K562 (cell line): Measurements from ENCODE around the gene NOL12. TPM values are rescaled to one million over a fixed set of nuclear protein-coding genes. Genes with fewer than 3 reads are reported as not detected.
"Not testable (repeated sequence)": the region's sequence is repeated elsewhere in the genome, so short reads cannot be mapped to it uniquely, and the experiment has no call there.

Experiments
- ATAC-seq: fragments of 200-7000 bp; cut with Tn5 transposase; 3 replicates; pipeline ENCODE4 v1.9.1; 2020; ENCODE audit warnings: moderate library complexity
- BruUV-seq: library from RNA; stranded (reverse); fragments of 400-500 nt; replicated peaks from 2 replicates; lab custom pipeline; 2021; lab: Mats Ljungman, UMichigan
- CTCF ChIA-PET: fragments of 300-600 bp; formaldehyde crosslinking; extraction: SDS; loops from one replicate; lab custom pipeline; 2021; ENCODE audit warnings: low intra/inter-chr PET ratio; lab: Yijun Ruan, JAX
- POLR2A ChIA-PET: fragments of 300-600, 350-650 bp; sonication (Branson Sonifier 250); formaldehyde crosslinking; extraction: SDS; loops from one replicate; lab custom pipeline; 2021; ENCODE audit warnings: antibody characterized with exemption, inconsistent platforms; lab: Yijun Ruan, JAX
- DNase-seq, 4 experiments: peaks; one replicate each; pipeline versions ENCODE4 v3.0.0 to v3.0.0-alpha.2; 2011 to 2018; ENCODE audit warnings: low spot score in 3 of 4, mixed read lengths in 3 of 4; ENCODE audit errors: extremely low read depth in 1 of 4
- FAIRE-seq: peaks from 2 replicates; lab custom pipeline; 2011; peaks lifted over from hg19 to GRCh38; lab: Jason Lieb, UNC
- H2AFZ ChIP-seq: 2 replicates; pipeline ENCODE4 v1.6.0; 2011; ENCODE audit warnings: low read depth, low read length, control low read depth, inconsistent platforms
- H3K27ac ChIP-seq: fragments of 200-600 bp; 3 replicates; pipeline ENCODE4 v1.8.0; 2011; ENCODE audit warnings: low read depth, mild to moderate bottlenecking, control low read depth, inconsistent platforms, low read length, moderate library complexity, mixed read lengths; ENCODE audit errors: extremely low read depth
- H3K27me3 ChIP-seq, 2 experiments: fragments of 300-600 bp in 1 of 2; 2 replicates in 1 of 2; 3 replicates in 1 of 2; pipeline versions ENCODE4 v1.6.0 to v1.8.0; 2011; ENCODE audit warnings: inconsistent platforms in 2 of 2, low read length in 2 of 2, mild to moderate bottlenecking in 1 of 2, mixed read lengths in 1 of 2, moderate library complexity in 1 of 2; ENCODE audit not compliant: control insufficient read depth in 2 of 2, insufficient read depth in 2 of 2
- H3K36me3 ChIP-seq: fragments of 300-600 bp; 3 replicates; pipeline ENCODE4 v1.8.0; 2011; ENCODE audit warnings: mild to moderate bottlenecking, low read length, inconsistent platforms; ENCODE audit not compliant: control insufficient read depth, insufficient read depth
- H3K4me1 ChIP-seq, 2 experiments: fragments of 200-600 bp in 1 of 2; replicated peaks in 1 of 2; 2 replicates in 1 of 2; 3 replicates in 1 of 2; pipeline versions ENCODE4 v1.5.1 to v1.8.0; 2011; ENCODE audit warnings: inconsistent platforms in 2 of 2, low read length in 2 of 2, mild to moderate bottlenecking in 1 of 2, mixed read lengths in 1 of 2, moderate library complexity in 1 of 2; ENCODE audit not compliant: control insufficient read depth in 2 of 2, insufficient read depth in 2 of 2
- H3K4me2 ChIP-seq: 2 replicates; pipeline ENCODE4 v1.6.1; 2011; ENCODE audit warnings: low read length, control low read depth, inconsistent platforms, mixed read lengths; ENCODE audit not compliant: insufficient read depth
- H3K4me3 ChIP-seq: fragments of 200-600 bp; sonication (generic), shearing (Covaris generic); 2 replicates; pipeline ENCODE4 v1.5.1; 2016; ENCODE audit warnings: control low read depth, inconsistent platforms
- H3K79me2 ChIP-seq: fragments of 200-600 bp; 3 replicates; pipeline ENCODE4 v1.8.0; 2011; ENCODE audit warnings: low read length, inconsistent platforms; ENCODE audit not compliant: control insufficient read depth, insufficient read depth
- H3K9ac ChIP-seq, 2 experiments: 2 replicates each; pipeline versions ENCODE4 v1.6.0 to v1.6.1; 2011; ENCODE audit warnings: low read depth in 2 of 2, low read length in 2 of 2, control low read depth in 1 of 2, inconsistent platforms in 1 of 2, mild to moderate bottlenecking in 1 of 2, mixed read lengths in 1 of 2; ENCODE audit not compliant: insufficient read depth in 1 of 2
- H3K9me1 ChIP-seq: one replicate; pipeline ENCODE4 v1.6.0; 2011; ENCODE audit warnings: inconsistent platforms, mild to moderate bottlenecking, low read length, moderate library complexity; ENCODE audit not compliant: control insufficient read depth, insufficient read depth
- H3K9me3 ChIP-seq: replicated peaks from 2 replicates; pipeline ENCODE4 v1.5.1; 2011; ENCODE audit warnings: low read depth, low read length, inconsistent platforms; ENCODE audit not compliant: control insufficient read depth, insufficient read depth
- H4K20me1 ChIP-seq: replicated peaks from 2 replicates; pipeline ENCODE4 v1.6.1; 2011; ENCODE audit warnings: low read length, inconsistent platforms, mixed read lengths; ENCODE audit not compliant: control insufficient read depth, insufficient read depth
- ARHGAP35 ChIP-seq: fragments of 450-650 bp; IDR thresholded peaks from 2 replicates; pipeline ENCODE4 v1.6.1; 2018; ENCODE audit not compliant: partially characterized antibody
- NFYB ChIP-seq: IDR thresholded peaks from 2 replicates; pipeline ENCODE4 v1.6.1; 2011; ENCODE audit warnings: mild to moderate bottlenecking, moderate library complexity; ENCODE audit not compliant: insufficient read length; ENCODE audit errors: extremely low read depth
- PBX2 ChIP-seq, 2 experiments: IDR thresholded peaks in 1 of 2; conservative IDR thresholded peaks in 1 of 2; 2 replicates each; pipeline ENCODE4 v1.6.1; 2016; ENCODE audit warnings: low read depth in 2 of 2, mild to moderate bottlenecking in 1 of 2, missing compliant biosample characterization in 1 of 2, missing genetic modification characterization in 1 of 2, moderate library complexity in 1 of 2
- SREBF1 ChIP-seq: fragments of 150-350 bp; IDR thresholded peaks from 2 replicates; pipeline ENCODE4 v1.6.1; 2014; ENCODE audit warnings: antibody characterized with exemption, low read depth, low read length, borderline replicate concordance
- WGBS: fragments of 100-300 bp; shearing (Covaris generic); methylation state at CpG from one replicate; pipeline ENCODE4 v1.1.6; 2016; ENCODE audit warnings: low coverage, mixed read lengths; ENCODE audit not compliant: insufficient coverage; ENCODE audit errors: missing lambda C conversion rate; 5-methylcytosine and 5-hydroxymethylcytosine counted together
- in situ Hi-C: fragments of 300-500 bp; cut with MboI; formaldehyde crosslinking; loops from 4 replicates; pipeline ENCODE4 v1.15.0; 2018; ENCODE audit warnings: inconsistent platforms, mixed read lengths
- intact Hi-C: fragments of 100-400 bp; cut with micrococcal nuclease; formaldehyde crosslinking; loops from 2 replicates; pipeline ENCODE4 v1.14.2; 2022
- polyA plus RNA-seq, 8 experiments: library from polyadenylated mRNA; depleted of rRNA in 4 of 8; stranded (reverse) in 5 of 8; unstranded in 3 of 8; fragments of >200 nt; fragmentation: Nextera tagmentation in 2 of 8; fragmentation: Illumina TruSeq in 1 of 8; extraction: Ambion mirVana in 2 of 8; extraction: Trizol in 1 of 8; gene quantifications; 2 replicates each; pipeline versions ENCODE4 v1.2.1 to v1.2.3, GENCODE V29; 2011 to 2014; ENCODE audit warnings: inconsistent platforms in 1 of 8, missing spikeins in 1 of 8
- total RNA-seq, 7 experiments: library from RNA; depleted of rRNA in 6 of 7; stranded (reverse); fragments of >200 nt in 6 of 7; fragmentation: Illumina TruSeq in 2 of 7; extraction: Trizol in 2 of 7; gene quantifications; 2 replicates each; pipeline versions ENCODE4 v1.2.1 to v1.2.3, GENCODE V29; 2011 to 2021; ENCODE audit warnings: low replicate concordance in 1 of 7

Gene NOL12
- total and polyA plus RNA-seq, 9 of the 15 experiments (the other 6 are each of a cell fraction or from before 2014, with no cell fraction given) = 2.8 to 40.9 (median 28.5) TPM

DNA sequence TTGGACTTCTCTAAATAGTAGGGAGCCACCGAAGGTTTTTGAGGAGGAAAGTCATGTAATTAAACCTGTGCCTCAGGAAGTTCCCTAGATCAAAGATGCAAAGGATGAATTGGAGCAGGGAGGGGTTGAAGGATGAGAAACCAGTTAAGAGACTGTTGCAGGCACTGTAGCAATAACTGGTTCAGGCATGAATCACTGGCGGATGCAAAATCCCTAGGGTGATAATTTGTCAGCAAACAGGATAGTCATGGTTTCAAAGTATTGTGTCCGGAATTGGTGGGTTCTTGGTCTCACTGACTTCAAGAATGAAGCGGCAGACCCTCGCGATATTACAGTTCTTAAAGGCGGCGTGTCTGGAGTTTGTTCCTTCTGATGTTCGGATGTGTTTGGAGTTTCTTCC, 30.6 kb downstream of the NOL12 start (continued):
- TF ChIP-seq PBX2 (CRISPR knock-in tag; IDR thresholded peaks at IDR 0.05; ENCODE audit: low read depth) (no peak), PBX2 (tag; conservative IDR thresholded peaks at IDR 0.05; ENCODE audit: low read depth) (no peak), ARHGAP35 (no peak), SREBF1 (no peak)

- H3K9ac ChIP-seq, H4K20me1 ChIP-seq, POLR2A ChIA-PET, H3K9me1 ChIP-seq, H3K36me3 ChIP-seq, H3K27me3 ChIP-seq, in situ Hi-C loops, intact Hi-C loops, DNase-seq, H3K27ac ChIP-seq, H3K9me3 ChIP-seq, H3K79me2 ChIP-seq, H3K4me2 ChIP-seq, H2AFZ ChIP-seq, H3K4me1 ChIP-seq, ATAC-seq, H3K4me3 ChIP-seq, FAIRE-seq, BruUV-seq, CTCF ChIA-PET: not testable (repeated sequence)
- WGBS = 10% methylated on average over 2 of the region's 7 CpGs
- TF ChIP-seq NFYB = peak; percentile 37
Measured at GRCh38 chr22:37717235-37717634, 31.1 kb downstream of the NOL12 start.

DNA sequence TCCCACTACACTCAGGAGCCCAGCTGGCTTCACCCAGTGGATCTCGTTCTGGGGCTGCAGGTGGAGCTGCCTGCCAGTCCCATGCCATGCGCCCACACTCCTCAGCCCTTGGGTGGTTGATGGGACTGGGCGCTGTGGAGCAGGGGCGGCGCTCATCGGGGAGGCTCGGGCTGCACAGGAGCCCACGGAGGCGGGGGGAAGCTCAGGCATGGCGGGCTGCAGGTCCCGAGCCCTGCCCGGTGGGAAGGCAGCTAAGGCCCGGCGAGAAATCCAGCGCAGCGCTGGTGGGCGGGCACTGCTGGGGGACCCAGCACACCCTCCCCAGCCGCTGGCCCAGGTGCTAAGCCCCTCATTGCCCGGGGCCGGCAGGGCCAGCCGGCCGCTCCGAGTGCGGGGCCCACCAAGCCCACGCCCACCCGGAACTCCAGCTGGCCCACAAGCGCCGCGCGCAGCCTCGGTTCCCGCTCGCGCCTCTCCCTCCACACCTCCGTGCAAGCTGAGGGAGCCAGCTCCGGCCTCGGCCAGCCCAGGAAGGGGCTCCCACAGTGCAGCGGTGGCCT, 31.7 kb downstream of the NOL12 start:
- BruUV-seq, DNase-seq, H3K4me1 ChIP-seq, H3K4me3 ChIP-seq, ATAC-seq, H3K27me3 ChIP-seq, H4K20me1 ChIP-seq, H3K79me2 ChIP-seq, POLR2A ChIA-PET, in situ Hi-C loops, FAIRE-seq, H3K9ac ChIP-seq, H3K27ac ChIP-seq, H3K4me2 ChIP-seq, H3K9me3 ChIP-seq, CTCF ChIA-PET, H3K36me3 ChIP-seq, H2AFZ ChIP-seq, intact Hi-C loops, H3K9me1 ChIP-seq: not testable (repeated sequence)
- 57% methylated on average over 1 of the region's 38 CpGs for WGBS
